OCI-LY7 (cell line): Measurements from ENCODE around the gene TRAPPC12. TPM values are rescaled to one million over a fixed set of nuclear protein-coding genes. Genes with fewer than 3 reads are reported as not detected.

ENCODE experiments used
- BruUV-seq: library from RNA; stranded (reverse); fragments of 400-500 nt; replicated peaks from 2 replicates; lab custom pipeline; 2021; lab: Mats Ljungman, UMichigan
- CTCF ChIA-PET: fragments of 300-600 bp; sonication (Branson Sonifier 250); formaldehyde crosslinking; loops from one replicate; lab custom pipeline; 2022; ENCODE audit warnings: antibody characterized with exemption; ENCODE audit not compliant: unreplicated experiment; lab: Charles Lee
- POLR2A ChIA-PET: fragments of 300-600 bp; sonication (Branson Sonifier 250); formaldehyde crosslinking; loops from one replicate; lab custom pipeline; 2022; ENCODE audit warnings: antibody characterized with exemption; lab: Charles Lee
- DNase-seq: peaks from one replicate; pipeline ENCODE4 v3.0.0-alpha.2; 2015; ENCODE audit warnings: low spot score
- H2AFZ ChIP-seq: fragments of 200-600 bp; sonication (generic), shearing (Covaris generic); 2 replicates; pipeline ENCODE4 v1.6.1; 2014; ENCODE audit warnings: mild to moderate bottlenecking, antibody characterized with exemption, low read length, moderate library complexity
- H3K27ac ChIP-seq: fragments of 200-600 bp; sonication (generic); 2 replicates; pipeline ENCODE4 v1.5.1; 2014; ENCODE audit warnings: mixed run types, low read depth, mild to moderate bottlenecking, moderate library complexity, low read length, inconsistent platforms; ENCODE audit not compliant: poor library complexity, severe bottlenecking
- H3K36me3 ChIP-seq: fragments of 200-600 bp; sonication (generic); 2 replicates; pipeline ENCODE4 v1.6.1; 2014; ENCODE audit warnings: mild to moderate bottlenecking, antibody characterized with exemption, low read length, moderate library complexity, mixed read lengths; ENCODE audit not compliant: insufficient read depth
- H3K4me1 ChIP-seq: fragments of 200-600 bp; sonication (generic); 2 replicates; pipeline ENCODE4 v1.5.1; 2014; ENCODE audit warnings: mild to moderate bottlenecking, low read length; ENCODE audit not compliant: insufficient read depth, poor library complexity, severe bottlenecking
- H3K4me2 ChIP-seq: fragments of 200-600 bp; sonication (generic); 2 replicates; pipeline ENCODE4 v1.6.1; 2014; ENCODE audit warnings: mild to moderate bottlenecking, low read length
- H3K4me3 ChIP-seq: fragments of 200-600 bp; sonication (generic); 2 replicates; pipeline ENCODE4 v1.5.1; 2014; ENCODE audit warnings: mild to moderate bottlenecking, low read depth, low read length; ENCODE audit not compliant: poor library complexity, severe bottlenecking
- H3K79me2 ChIP-seq: fragments of 200-600 bp; sonication (generic); 2 replicates; pipeline ENCODE4 v1.6.1; 2016; ENCODE audit warnings: low read depth, mild to moderate bottlenecking, low read length, moderate library complexity, mixed read lengths; ENCODE audit not compliant: insufficient read depth
- H3K9me2 ChIP-seq: fragments of 200-600 bp; sonication (generic); 2 replicates; pipeline ENCODE4 v1.6.1; 2016; ENCODE audit warnings: mild to moderate bottlenecking, low read length, mixed read lengths; ENCODE audit not compliant: insufficient read depth
- H3K9me3 ChIP-seq: fragments of 200-600 bp; sonication (generic); 2 replicates; pipeline ENCODE4 v1.6.1; 2014; ENCODE audit warnings: mild to moderate bottlenecking, mixed run types, low read length, mixed read lengths
- H4K20me1 ChIP-seq: fragments of 200-600 bp; sonication (generic); 2 replicates; pipeline ENCODE4 v1.6.1; 2014; ENCODE audit warnings: mild to moderate bottlenecking, antibody characterized with exemption, low read length, moderate library complexity, mixed read lengths; ENCODE audit not compliant: insufficient read depth
- CTCF ChIP-seq: fragments of 200-600 bp; sonication (generic); conservative IDR thresholded peaks from 2 replicates; pipeline ENCODE4 v1.5.1; 2014; ENCODE audit warnings: mild to moderate bottlenecking, antibody characterized with exemption, low read length, moderate library complexity, mixed read lengths
- EZH2phosphoT487 ChIP-seq: fragments of 200-600 bp; sonication (generic); IDR thresholded peaks from 2 replicates; pipeline ENCODE4 v1.6.1; 2018; ENCODE audit warnings: low read depth, borderline replicate concordance, mild to moderate bottlenecking, mixed run types, antibody characterized with exemption, low read length, moderate library complexity, mixed read lengths
- intact Hi-C: fragments of 100-400 bp; cut with micrococcal nuclease; formaldehyde crosslinking; loops from one replicate; pipeline ENCODE4 v1.10.0; 2022; ENCODE audit not compliant: unreplicated experiment
- total RNA-seq, 2 experiments: library from RNA; depleted of rRNA in 1 of 2; stranded (reverse); fragments of >200 nt in 1 of 2; shearing (Covaris generic) in 1 of 2; gene quantifications; 2 replicates each; pipeline ENCODE4 v1.2.3, GENCODE V29; 2014 to 2022

TRAPPC12 gene
- total RNA-seq, 2 experiments from 2014 or later = 85.2 to 91.6 TPM

DNA sequence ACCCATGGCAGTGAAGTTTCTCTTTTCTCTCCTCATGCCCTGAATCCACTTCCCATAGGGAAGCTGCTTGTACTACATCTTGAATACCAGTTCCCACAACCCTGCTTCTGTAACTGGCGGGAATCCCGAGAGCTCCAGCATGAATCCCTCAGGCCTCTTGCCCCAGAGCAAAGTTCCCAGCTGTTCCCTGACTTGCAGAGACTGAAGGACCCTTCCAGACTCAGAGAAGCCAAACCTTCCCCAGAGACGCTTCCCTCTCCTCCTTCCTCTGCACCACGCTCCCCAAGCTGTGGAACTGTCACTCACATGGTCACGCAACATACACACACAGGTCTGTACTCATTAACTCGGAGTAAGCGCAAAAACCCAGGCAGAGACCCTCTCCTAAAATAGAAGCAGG is 26.4 kb downstream of the TRAPPC12 start:
- no peaks in the 10 kb centered on the region for H3K9me3 ChIP-seq
- no peaks in the 10 kb centered on the region for H3K79me2 ChIP-seq
- no TSS peak for BruUV-seq
- H3K36me3 ChIP-seq = peaks cover 79% of the 10 kb centered on the region
- intact Hi-C loops = no loop called here
- no peak overlapping the region for H3K27ac ChIP-seq
- no peak overlapping the region for H3K4me2 ChIP-seq
- DNase-seq = no peak
- ChIA-PET CTCF (no interaction called here), POLR2A (interaction anchor here (0.9 to 1.6 kb wide), 3 partner anchors 17 to 23 kb away, joined by 3 read pairs; no protein-coding TSS in a partner anchor)
- no peak overlapping the region for H3K4me3 ChIP-seq
- no peaks in the 10 kb centered on the region for H4K20me1 ChIP-seq
- peaks cover 15% of the 10 kb centered on the region for H3K4me1 ChIP-seq
- TF ChIP-seq EZH2phosphoT487 (no peak), CTCF (no peak)
- no peaks in the 10 kb centered on the region for H3K9me2 ChIP-seq
- no peak overlapping the region for H2AFZ ChIP-seq

- Histone ChIP-seq H3K36me3 (peaks cover 76% of the 10 kb centered on the region), H3K4me3 (no peak overlapping the region), H3K4me2 (no peak overlapping the region), H3K9me3 (no peaks in the 10 kb centered on the region), H3K4me1 (peaks cover 15% of the 10 kb centered on the region), H3K79me2 (no peaks in the 10 kb centered on the region), H4K20me1 (no peaks in the 10 kb centered on the region), H3K27ac (no peak overlapping the region), H2AFZ (no peak overlapping the region), H3K9me2 (no peaks in the 10 kb centered on the region)
- no TSS peak for BruUV-seq
- DNase-seq = no peak
- TF ChIP-seq CTCF (no peak), EZH2phosphoT487 (no peak)
- intact Hi-C loops = no loop called here
- ChIA-PET POLR2A (interaction anchor here (0.8 to 1.6 kb wide), 3 partner anchors 20 to 22 kb away, joined by 3 read pairs; no protein-coding TSS in a partner anchor), CTCF (no interaction called here)
Measured at GRCh38 chr2:3406501-3406900, 27.0 kb downstream of the TRAPPC12 start.

DNA sequence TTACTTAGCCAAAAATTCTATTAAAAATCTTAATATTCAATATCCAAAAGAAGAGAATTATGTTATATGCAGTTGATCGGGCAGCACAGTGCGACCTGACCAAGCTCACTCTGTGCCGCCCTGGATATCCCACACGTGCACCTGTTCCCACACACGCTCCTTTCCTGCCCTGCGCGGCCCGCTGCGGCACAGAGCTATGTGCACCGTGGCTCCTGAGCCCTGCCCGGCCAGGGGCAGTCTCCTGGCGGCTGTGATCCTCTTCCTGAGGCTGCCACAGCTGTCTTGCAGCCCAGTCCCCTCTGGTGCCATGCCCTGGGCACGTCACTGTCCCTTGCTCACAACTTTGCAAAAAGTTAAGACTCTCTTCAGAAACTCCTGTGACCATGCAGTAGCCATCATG is 29.3 kb downstream of the TRAPPC12 start:
- BruUV-seq = no TSS peak
- no peaks in the 10 kb centered on the region for H3K9me2 ChIP-seq
- ChIA-PET CTCF (no interaction called here), POLR2A (no interaction called here)
- H2AFZ ChIP-seq = no peak overlapping the region
- intact Hi-C loops = no loop called here
- no peaks in the 10 kb centered on the region for H3K9me3 ChIP-seq
- no peak overlapping the region for H3K4me2 ChIP-seq
- peaks cover 6% of the 10 kb centered on the region for H3K4me1 ChIP-seq
- peaks cover 61% of the 10 kb centered on the region for H3K36me3 ChIP-seq
- H4K20me1 ChIP-seq = no peaks in the 10 kb centered on the region
- H3K79me2 ChIP-seq = no peaks in the 10 kb centered on the region
- no peak overlapping the region for H3K4me3 ChIP-seq
- DNase-seq = no peak
- no peak for TF ChIP-seq CTCF
- no peak for TF ChIP-seq EZH2phosphoT487
- no peak overlapping the region for H3K27ac ChIP-seq
